GM12873 (cell line): Measurements from ENCODE around the gene TBK1.

ENCODE experiments used
- TF ChIP-seq, protein P1 (sequence below): IDR thresholded peaks from 2 replicates; pipeline ENCODE4 v1.5.1; 2012; ENCODE audit warnings: low read depth, mild to moderate bottlenecking, moderate library complexity, low read length, control low read depth; ENCODE audit not compliant: insufficient read depth; ENCODE audit errors: missing control alignments

Gene TBK1

DNA sequence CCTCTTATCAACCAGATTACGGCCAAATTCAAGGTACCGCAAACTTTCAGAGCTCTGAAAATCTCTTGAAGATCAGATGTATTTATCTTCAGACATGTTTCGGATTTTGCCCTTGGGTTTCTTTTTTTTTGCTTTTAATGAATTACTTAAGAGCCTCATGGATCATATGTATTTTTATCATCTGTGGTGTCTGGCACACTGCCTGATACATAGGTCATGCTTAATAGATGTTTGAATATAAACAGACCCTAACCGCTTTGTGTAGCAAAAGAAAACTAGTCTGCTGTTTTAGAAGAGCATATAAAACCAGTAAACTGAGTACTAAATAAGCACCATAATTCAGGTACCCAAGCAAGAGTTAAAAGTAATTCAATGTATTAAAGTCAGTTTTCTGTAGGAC, 20.1 kb upstream of the TBK1 start:
- TF ChIP-seq, protein P1, sequence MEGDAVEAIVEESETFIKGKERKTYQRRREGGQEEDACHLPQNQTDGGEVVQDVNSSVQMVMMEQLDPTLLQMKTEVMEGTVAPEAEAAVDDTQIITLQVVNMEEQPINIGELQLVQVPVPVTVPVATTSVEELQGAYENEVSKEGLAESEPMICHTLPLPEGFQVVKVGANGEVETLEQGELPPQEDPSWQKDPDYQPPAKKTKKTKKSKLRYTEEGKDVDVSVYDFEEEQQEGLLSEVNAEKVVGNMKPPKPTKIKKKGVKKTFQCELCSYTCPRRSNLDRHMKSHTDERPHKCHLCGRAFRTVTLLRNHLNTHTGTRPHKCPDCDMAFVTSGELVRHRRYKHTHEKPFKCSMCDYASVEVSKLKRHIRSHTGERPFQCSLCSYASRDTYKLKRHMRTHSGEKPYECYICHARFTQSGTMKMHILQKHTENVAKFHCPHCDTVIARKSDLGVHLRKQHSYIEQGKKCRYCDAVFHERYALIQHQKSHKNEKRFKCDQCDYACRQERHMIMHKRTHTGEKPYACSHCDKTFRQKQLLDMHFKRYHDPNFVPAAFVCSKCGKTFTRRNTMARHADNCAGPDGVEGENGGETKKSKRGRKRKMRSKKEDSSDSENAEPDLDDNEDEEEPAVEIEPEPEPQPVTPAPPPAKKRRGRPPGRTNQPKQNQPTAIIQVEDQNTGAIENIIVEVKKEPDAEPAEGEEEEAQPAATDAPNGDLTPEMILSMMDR, result no peak

DNA sequence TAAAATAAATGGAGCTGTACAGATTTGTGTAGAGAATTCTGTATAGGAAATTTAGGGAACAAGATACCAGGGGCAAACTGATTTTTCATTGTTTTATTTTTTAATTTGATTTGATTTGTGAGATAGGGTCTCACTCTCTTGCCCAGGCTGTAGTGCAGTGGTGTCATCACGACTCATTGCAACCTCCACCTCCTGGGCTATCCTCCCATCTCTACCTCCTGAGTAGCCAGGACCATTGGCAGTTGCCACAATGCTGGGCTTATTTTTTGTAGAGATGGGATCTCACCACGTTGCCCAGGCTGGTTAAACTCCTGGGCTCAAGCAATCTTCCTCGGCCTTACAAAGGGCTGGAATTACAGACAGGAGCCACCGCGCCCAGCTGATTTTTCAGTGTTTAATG, 18.0 kb upstream of the TBK1 start:
- TF ChIP-seq, protein P1, result no peak

DNA sequence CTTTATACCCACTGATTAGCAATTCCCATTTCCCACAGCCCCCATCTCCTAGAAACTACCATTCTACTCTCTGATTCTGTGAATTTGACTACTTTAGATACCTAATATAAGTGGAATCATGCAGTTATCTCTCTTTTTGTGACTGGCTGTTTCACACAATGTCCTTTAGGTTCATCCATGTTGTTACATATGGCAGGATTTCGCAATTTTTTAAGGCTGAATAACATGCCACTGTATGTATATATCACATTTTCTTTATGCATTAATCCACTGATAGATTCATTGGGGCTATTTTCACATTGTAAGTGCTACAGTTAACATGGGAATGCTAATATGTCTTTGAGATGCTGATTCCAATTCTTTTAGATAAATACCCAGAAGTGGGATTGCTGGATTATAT, 11.8 kb upstream of the TBK1 start:
- TF ChIP-seq, protein P1, result no peak

GRCh38 chr12:64445490-64445889, 6.4 kb upstream of the TBK1 start:
- TF ChIP-seq, protein P1, result no peak

GRCh38 chr12:64446295-64446694, 5.6 kb upstream of the TBK1 start:
- TF ChIP-seq, protein P1, result no peak

DNA sequence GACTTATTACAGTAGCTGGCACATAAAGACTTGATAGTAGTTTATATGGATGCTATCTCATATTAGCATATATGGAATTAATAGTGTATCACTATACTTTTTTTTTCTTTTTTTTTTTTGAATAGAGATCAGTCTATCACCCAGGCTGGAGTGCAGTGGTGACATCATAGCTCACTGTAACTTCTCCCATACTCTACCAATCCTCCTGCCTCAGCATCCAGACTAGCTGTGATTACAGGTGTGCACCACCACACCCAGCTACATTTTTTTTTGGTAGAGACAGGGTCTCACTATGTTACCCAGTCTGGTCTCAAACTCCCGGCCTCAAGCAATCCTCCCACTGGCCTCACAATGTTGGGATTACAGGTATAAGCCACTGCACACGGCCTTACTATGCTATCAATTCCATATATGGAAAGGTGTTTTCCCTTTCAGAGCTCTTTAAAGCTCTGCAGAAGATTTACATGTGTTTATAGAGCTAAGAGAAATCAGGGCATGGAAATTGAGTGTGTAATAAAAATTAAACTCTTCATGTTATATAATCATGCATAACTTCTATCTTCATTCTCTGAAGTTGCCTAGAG, 1.8 kb upstream of the TBK1 start:
- TF ChIP-seq, protein P1, result no peak

- TF ChIP-seq, protein P1, result no peak
Observed at GRCh38 chr12:64450711-64451486, 1.0 kb upstream of the TBK1 start.
